Esophagus muscularis mucosa (tissue), 4 donors: Measurements from ENCODE around the gene PACSIN2.

ENCODE experiments used
- CTCF ChIP-seq, 3 experiments: fragments of 200-600 bp in 2 of 3; fragments of 450-650 bp in 1 of 3; sonication (generic) in 2 of 3; IDR thresholded peaks; one replicate each; pipeline ENCODE4 v1.5.1; 2017 to 2019; ENCODE audit warnings: antibody characterized with exemption in 3 of 3, mild to moderate bottlenecking in 2 of 3, moderate library complexity in 1 of 3
- EP300 ChIP-seq: sonication (generic); formaldehyde crosslinking; IDR thresholded peaks from one replicate; pipeline ENCODE4 v1.6.1; 2017; ENCODE audit warnings: antibody characterized with exemption
- POLR2A ChIP-seq: fragments of 450-650 bp; IDR thresholded peaks from one replicate; pipeline ENCODE4 v1.6.1; 2017; ENCODE audit warnings: antibody characterized with exemption, moderate library complexity, mild to moderate bottlenecking, low read depth
- POLR2AphosphoS5 ChIP-seq, 2 donors: sonication (generic); formaldehyde crosslinking; IDR thresholded peaks; one replicate each; pipeline ENCODE4 v1.6.1; 2017; ENCODE audit warnings: antibody characterized with exemption in 2 of 2

DNA sequence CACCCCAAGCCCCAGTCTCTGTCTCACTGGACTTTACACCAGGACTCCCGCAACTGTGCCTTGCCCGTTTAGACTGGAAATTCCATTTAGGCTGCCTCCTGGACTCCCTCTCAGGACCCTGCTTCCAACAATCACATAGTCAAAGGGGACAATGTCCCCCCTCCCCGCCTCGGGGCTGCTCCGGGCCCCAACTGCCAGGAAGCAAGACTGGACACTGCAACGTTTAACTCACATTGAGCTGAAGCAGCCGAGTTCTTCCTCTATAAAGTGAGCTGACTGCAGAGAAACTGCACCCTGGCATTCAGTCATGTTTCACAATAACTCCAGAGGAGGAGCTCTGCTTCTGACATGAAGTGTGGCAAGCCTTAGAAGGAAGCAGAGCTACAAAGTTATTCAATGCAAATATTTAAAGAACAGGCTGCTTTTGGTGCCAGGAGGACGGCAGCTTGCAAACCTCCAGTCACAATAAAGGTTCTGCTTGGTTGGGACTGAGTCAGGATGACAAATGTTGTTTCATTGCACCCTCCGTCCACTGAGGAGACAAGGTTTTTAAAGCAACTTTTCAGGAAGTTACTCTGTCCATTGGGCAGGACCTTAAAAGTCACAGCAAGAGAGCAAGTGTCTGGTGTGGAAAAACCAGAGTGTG, 19.9 kb downstream of the PACSIN2 start:
- TF ChIP-seq POLR2AphosphoS5 (IDR thresholded peaks at IDR 0.05), result peak; percentile 83 to 96
- peak in 1 of 3 experiments; percentile 15 for TF ChIP-seq CTCF (IDR thresholded peaks at IDR 0.05)
- TF ChIP-seq POLR2A, result peak; percentile 53
- TF ChIP-seq EP300, result no peak
